Osteoblast (primary cell): Measurements from ENCODE around the gene DMRTC2. TPM values are rescaled to one million over a fixed set of nuclear protein-coding genes. Genes with fewer than 3 reads are reported as not detected.

Experiments
- DNase-seq: peaks from one replicate; pipeline ENCODE4 v3.0.0; 2011; ENCODE audit warnings: low spot score, mixed read lengths; ENCODE audit not compliant: insufficient read length; ENCODE audit errors: missing footprints
- H2AFZ ChIP-seq: 2 replicates; pipeline ENCODE4 v1.6.0; 2011; ENCODE audit warnings: mild to moderate bottlenecking, low read length
- H3K27ac ChIP-seq: 2 replicates; pipeline ENCODE4 v1.5.1; 2011; ENCODE audit warnings: mild to moderate bottlenecking, low read depth, low read length, moderate library complexity
- H3K27me3 ChIP-seq: 2 replicates; pipeline ENCODE4 v1.6.0; 2012; ENCODE audit warnings: mild to moderate bottlenecking, control low read depth, inconsistent platforms, low read length, moderate library complexity; ENCODE audit not compliant: insufficient read depth
- H3K36me3 ChIP-seq: 2 replicates; pipeline ENCODE4 v1.5.1; 2011; ENCODE audit warnings: mild to moderate bottlenecking, low read length, control low read depth, moderate library complexity; ENCODE audit not compliant: insufficient read depth
- H3K4me1 ChIP-seq: 2 replicates; pipeline ENCODE4 v1.5.1; 2011; ENCODE audit warnings: mild to moderate bottlenecking, low read length, control low read depth, moderate library complexity; ENCODE audit not compliant: insufficient read depth
- H3K4me2 ChIP-seq: 2 replicates; pipeline ENCODE4 v1.6.0; 2011; ENCODE audit warnings: mild to moderate bottlenecking, low read length; ENCODE audit not compliant: insufficient read depth
- H3K4me3 ChIP-seq: fragments of 200-600 bp; sonication (generic); 3 replicates; pipeline ENCODE4 v1.5.1; 2012; ENCODE audit warnings: mild to moderate bottlenecking, low read length, inconsistent platforms; ENCODE audit not compliant: insufficient read depth
- H3K79me2 ChIP-seq: 2 replicates; pipeline ENCODE4 v1.6.0; 2012; ENCODE audit warnings: mild to moderate bottlenecking, low read length, control low read depth, inconsistent platforms; ENCODE audit not compliant: insufficient read depth
- H3K9me3 ChIP-seq: 2 replicates; pipeline ENCODE4 v1.5.1; 2011; ENCODE audit warnings: low read depth, low read length, control low read depth
- H4K20me1 ChIP-seq: 2 replicates; pipeline ENCODE4 v1.6.0; 2012; ENCODE audit warnings: mild to moderate bottlenecking, low read length, control low read depth; ENCODE audit not compliant: insufficient read depth
- CTCF ChIP-seq: IDR thresholded peaks from 2 replicates; pipeline ENCODE4 v1.5.1; 2011; ENCODE audit warnings: mild to moderate bottlenecking, low read depth, low read length, moderate library complexity; ENCODE audit errors: extremely low read depth
- total RNA-seq: library from RNA; depleted of rRNA; stranded (reverse); fragments of >200 nt; gene quantifications from 2 replicates; pipeline ENCODE4 v1.2.3, GENCODE V29; 2012

DMRTC2 gene
- total RNA-seq, result not detected in 2 replicates

GRCh38 chr19:41845001-41845050 lies at the start of gene DMRTC2:
Gene DMRTC2 (plus strand): TSS chr19:41845042. CDS start chr19:41847429, 2,387 bp downstream.
- Histone ChIP-seq H3K79me2 (no peaks in the 10 kb centered on the region), H3K9me3 (no peaks in the 10 kb centered on the region), H2AFZ (no peak within 1 kb of the TSS), H3K4me2 (no peak within 1 kb of the TSS), H3K4me1 (no peaks in the 10 kb centered on the region), H3K27me3 (peaks cover 8% of the 10 kb centered on the region), H3K36me3 (no peaks in the 10 kb centered on the region), H3K27ac (no peak within 1 kb of the TSS), H4K20me1 (no peaks in the 10 kb centered on the region), H3K4me3 (no peak within 1 kb of the TSS)
- TF ChIP-seq CTCF, result no peak
- DNase-seq, result no peak

- no peak within 1 kb of the TSS for H3K27ac ChIP-seq
- H3K4me3 ChIP-seq, result no peak within 1 kb of the TSS
- no peak within 1 kb of the TSS for H3K4me2 ChIP-seq
- peaks cover 10% of the 10 kb centered on the region for H3K4me1 ChIP-seq
- TF ChIP-seq CTCF, result no peak
- peaks cover 4% of the 10 kb centered on the region for H4K20me1 ChIP-seq
- H2AFZ ChIP-seq, result no peak within 1 kb of the TSS
- DNase-seq, result no peak
- no peaks in the 10 kb centered on the region for H3K79me2 ChIP-seq
- no peaks in the 10 kb centered on the region for H3K36me3 ChIP-seq
- H3K27me3 ChIP-seq, result no peaks in the 10 kb centered on the region
- no peaks in the 10 kb centered on the region for H3K9me3 ChIP-seq
Observed at GRCh38 chr19:41796362-41796761, 48.5 kb upstream of the DMRTC2 start, which contains the start of gene CEACAM3. Gene CEACAM3 (plus strand): TSS chr19:41796587. CDS start chr19:41796678, 91 bp downstream.

- H3K4me3 ChIP-seq, result no peak overlapping the region
- no peaks in the 10 kb centered on the region for H3K79me2 ChIP-seq
- no peak overlapping the region for H2AFZ ChIP-seq
- H3K4me2 ChIP-seq, result no peak overlapping the region
- no peaks in the 10 kb centered on the region for H3K36me3 ChIP-seq
- TF ChIP-seq CTCF, result no peak
- peaks cover 4% of the 10 kb centered on the region for H4K20me1 ChIP-seq
- no peak for DNase-seq
- H3K4me1 ChIP-seq, result peaks cover 10% of the 10 kb centered on the region
- no peaks in the 10 kb centered on the region for H3K9me3 ChIP-seq
- no peak overlapping the region for H3K27ac ChIP-seq
- H3K27me3 ChIP-seq, result no peaks in the 10 kb centered on the region
Observed at GRCh38 chr19:41796901-41797300, 47.9 kb upstream of the DMRTC2 start.

GRCh38 chr19:41799444-41800000 lies 45.3 kb upstream of the DMRTC2 start:
- Histone ChIP-seq H4K20me1 (no peaks in the 10 kb centered on the region), H3K27ac (no peak overlapping the region), H3K36me3 (no peaks in the 10 kb centered on the region), H3K27me3 (no peaks in the 10 kb centered on the region), H2AFZ (no peak overlapping the region), H3K4me2 (no peak overlapping the region), H3K79me2 (no peaks in the 10 kb centered on the region), H3K4me3 (no peak overlapping the region), H3K4me1 (no peaks in the 10 kb centered on the region), H3K9me3 (no peaks in the 10 kb centered on the region)
- DNase-seq, result no peak
- no peak for TF ChIP-seq CTCF
